Colonic mucosa (tissue), 4 donors: ENCODE measurements around the gene TXN2. TPM values are rescaled to one million over a fixed set of nuclear protein-coding genes. Genes with fewer than 3 reads are reported as not detected.

Experiments used
- DNase-seq: peaks from one replicate; pipeline ENCODE4 v3.0.0-alpha.2; 2020
- H3K27ac ChIP-seq: fragments of 200-600 bp; one replicate; pipeline ENCODE4 v1.8.0; 2021
- H3K27me3 ChIP-seq: fragments of 200-600 bp; one replicate; pipeline ENCODE4 v1.8.0; 2021
- H3K36me3 ChIP-seq: fragments of 200-600 bp; one replicate; pipeline ENCODE4 v1.8.0; 2021
- H3K4me1 ChIP-seq: fragments of 200-600 bp; one replicate; pipeline ENCODE4 v1.8.0; 2021; ENCODE audit warnings: mild to moderate bottlenecking
- H3K4me3 ChIP-seq: fragments of 200-600 bp; one replicate; pipeline ENCODE4 v1.8.0; 2021
- H3K9ac ChIP-seq, 2 donors: one replicate each; pipeline ENCODE4 v1.7.0; 2013; ENCODE audit warnings: control low read depth in 2 of 2, low read depth in 2 of 2, low read length in 2 of 2
- H3K9me3 ChIP-seq: fragments of 200-600 bp; one replicate; pipeline ENCODE4 v1.8.0; 2021
- intact Hi-C: fragments of 100-400 bp; cut with DNase I; formaldehyde crosslinking; loops from one replicate; pipeline ENCODE4 v1.14.1; 2022
- total RNA-seq, 2 donors: library from RNA; stranded (reverse); fragmentation: NEBNext Ultra II Directional in 1 of 2; extraction: Animal tissue kit (Norgen Biotek cat#: 25700) in 1 of 2; gene quantifications; one replicate each; pipeline ENCODE4 v1.2.1, GENCODE V29; 2021
- TF ChIP-seq, protein P1 (sequence below): fragments of 200-600 bp; IDR thresholded peaks from one replicate; pipeline ENCODE4 v1.8.0; 2022; ENCODE audit warnings: antibody characterized with exemption, mild to moderate bottlenecking
- donor health status: healthy.
- donor health status: DM: no; HTN: no; CAD: no.
- donor health status: DM: no; HTN: no; CAD: no.

The TXN2 gene
- total RNA-seq, 2 donors from 2014 or later = 101 to 142 TPM

DNA sequence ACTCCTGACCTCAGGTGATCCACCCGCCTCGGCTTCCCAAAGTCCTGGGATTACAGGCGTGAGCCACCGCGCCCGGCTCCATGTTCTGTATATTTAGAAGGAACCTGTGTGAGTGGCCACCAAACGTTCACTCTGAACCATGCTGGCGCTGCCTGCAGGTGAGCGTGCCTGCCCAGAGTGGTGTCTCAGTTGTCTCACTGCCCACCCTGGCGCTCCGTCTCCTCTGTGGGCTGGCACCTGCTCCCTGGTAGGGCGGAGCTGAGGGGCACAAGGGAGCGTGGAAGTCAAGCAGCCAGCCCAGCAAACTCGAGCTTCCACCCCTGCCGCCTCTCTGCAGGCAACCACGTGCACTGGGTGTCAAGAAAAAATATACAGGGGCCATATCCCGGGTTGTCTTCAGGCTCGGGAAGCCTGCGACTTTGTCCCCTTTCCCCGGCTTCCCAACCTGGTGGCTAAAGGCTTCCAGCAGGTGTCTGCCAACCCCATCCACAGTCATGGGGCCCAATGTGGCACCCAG is 16.7 kb downstream of the TXN2 start:
- Histone ChIP-seq H3K36me3 (no peaks in the 10 kb centered on the region), H3K9me3 (no peaks in the 10 kb centered on the region), H3K27ac (peak overlapping the region; percentile 79), H3K4me3 (no peak overlapping the region), H3K4me1 (peaks cover 16% of the 10 kb centered on the region), H3K9ac (peak overlapping the region in 1 of 2 donors; percentile 79), H3K27me3 (no peaks in the 10 kb centered on the region)
- DNase-seq = no peak
- TF ChIP-seq, protein P1, sequence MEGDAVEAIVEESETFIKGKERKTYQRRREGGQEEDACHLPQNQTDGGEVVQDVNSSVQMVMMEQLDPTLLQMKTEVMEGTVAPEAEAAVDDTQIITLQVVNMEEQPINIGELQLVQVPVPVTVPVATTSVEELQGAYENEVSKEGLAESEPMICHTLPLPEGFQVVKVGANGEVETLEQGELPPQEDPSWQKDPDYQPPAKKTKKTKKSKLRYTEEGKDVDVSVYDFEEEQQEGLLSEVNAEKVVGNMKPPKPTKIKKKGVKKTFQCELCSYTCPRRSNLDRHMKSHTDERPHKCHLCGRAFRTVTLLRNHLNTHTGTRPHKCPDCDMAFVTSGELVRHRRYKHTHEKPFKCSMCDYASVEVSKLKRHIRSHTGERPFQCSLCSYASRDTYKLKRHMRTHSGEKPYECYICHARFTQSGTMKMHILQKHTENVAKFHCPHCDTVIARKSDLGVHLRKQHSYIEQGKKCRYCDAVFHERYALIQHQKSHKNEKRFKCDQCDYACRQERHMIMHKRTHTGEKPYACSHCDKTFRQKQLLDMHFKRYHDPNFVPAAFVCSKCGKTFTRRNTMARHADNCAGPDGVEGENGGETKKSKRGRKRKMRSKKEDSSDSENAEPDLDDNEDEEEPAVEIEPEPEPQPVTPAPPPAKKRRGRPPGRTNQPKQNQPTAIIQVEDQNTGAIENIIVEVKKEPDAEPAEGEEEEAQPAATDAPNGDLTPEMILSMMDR = no peak
- intact Hi-C loops = no loop called here

DNA sequence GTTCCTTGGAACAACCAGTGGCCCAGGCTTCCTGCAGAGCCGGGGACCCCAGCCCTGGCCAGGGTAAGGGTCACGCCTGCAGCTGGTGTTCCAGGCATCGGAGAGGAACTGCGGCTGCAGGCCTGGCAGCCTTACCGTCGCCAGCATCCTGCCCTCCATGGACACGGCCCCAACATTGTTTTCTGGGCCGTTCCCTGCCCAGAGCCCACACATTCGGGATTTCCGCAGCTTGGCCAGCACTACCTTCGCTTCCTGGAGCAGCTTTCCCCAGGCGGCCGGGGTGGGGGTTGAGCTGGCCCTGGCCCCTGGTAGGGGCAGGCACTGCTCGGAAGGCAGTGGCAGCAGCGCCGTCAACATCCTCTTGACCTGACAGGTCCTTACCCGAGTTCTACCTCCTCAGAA is 17.7 kb downstream of the TXN2 start:
- H3K27ac ChIP-seq = peak overlapping the region; percentile 79
- peak overlapping the region in 1 of 2 donors; percentile 26 for H3K9ac ChIP-seq
- H3K27me3 ChIP-seq = no peaks in the 10 kb centered on the region
- H3K9me3 ChIP-seq = no peaks in the 10 kb centered on the region
- intact Hi-C loops = no loop called here
- no peak for DNase-seq
- H3K36me3 ChIP-seq = no peaks in the 10 kb centered on the region
- H3K4me3 ChIP-seq = no peak overlapping the region
- H3K4me1 ChIP-seq = peaks cover 16% of the 10 kb centered on the region
- TF ChIP-seq, protein P1 = no peak

DNA sequence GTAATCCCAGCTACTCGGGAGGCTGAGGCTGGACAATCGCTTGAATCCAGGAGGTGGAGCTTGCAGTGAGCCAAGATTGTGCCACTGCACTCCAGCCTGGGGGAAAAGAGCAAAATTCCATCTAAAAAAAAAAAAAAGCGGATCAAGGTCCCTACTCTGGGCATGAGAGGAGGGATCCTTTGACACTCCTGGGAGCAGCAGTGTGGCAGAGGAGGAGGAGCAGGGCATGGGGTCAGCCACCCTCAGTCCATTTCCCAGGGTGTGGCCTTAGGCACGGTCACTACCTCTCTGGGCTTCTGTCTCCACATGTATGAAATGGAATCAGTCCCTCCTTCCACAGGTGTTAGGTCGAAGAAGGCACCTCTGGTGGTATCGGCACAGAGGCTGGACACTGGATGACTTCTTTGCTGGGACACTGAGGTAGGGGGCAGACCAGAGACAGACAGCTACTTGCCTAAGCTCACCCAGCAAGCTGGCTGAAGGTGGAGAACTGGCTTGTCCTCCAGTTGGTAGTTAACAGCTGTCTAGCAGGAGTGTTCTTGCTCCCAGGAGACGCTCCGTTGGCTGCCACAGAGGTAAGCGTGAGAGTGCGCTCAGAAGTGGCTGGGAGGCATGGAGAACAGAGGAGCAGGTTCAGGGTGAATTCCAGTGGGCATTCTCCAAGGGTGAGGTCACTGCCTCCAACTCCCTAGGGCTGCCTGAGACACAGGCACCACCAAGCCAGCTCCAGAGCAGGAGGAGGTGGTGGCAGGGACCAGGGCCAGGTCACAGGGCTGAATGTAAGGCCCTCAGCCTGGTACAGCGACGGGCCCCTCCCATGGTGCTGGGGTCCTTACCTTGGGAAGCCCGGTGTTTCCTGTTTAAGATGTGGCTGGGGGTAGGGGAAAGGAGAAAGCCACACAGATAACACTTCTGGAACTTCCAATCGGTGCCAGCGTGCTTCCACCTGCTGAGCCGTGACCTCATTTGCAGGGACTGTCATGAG is 19.5 kb downstream of the TXN2 start:
- DNase-seq = no peak
- Histone ChIP-seq H3K27me3 (no peaks in the 10 kb centered on the region), H3K27ac (no peak overlapping the region), H3K36me3 (no peaks in the 10 kb centered on the region), H3K4me1 (peaks cover 16% of the 10 kb centered on the region), H3K9ac (peak overlapping the region in 1 of 2 donors; percentile 60), H3K4me3 (no peak overlapping the region), H3K9me3 (no peaks in the 10 kb centered on the region)
- TF ChIP-seq, protein P1 = no peak
- intact Hi-C loops = no loop called here

DNA sequence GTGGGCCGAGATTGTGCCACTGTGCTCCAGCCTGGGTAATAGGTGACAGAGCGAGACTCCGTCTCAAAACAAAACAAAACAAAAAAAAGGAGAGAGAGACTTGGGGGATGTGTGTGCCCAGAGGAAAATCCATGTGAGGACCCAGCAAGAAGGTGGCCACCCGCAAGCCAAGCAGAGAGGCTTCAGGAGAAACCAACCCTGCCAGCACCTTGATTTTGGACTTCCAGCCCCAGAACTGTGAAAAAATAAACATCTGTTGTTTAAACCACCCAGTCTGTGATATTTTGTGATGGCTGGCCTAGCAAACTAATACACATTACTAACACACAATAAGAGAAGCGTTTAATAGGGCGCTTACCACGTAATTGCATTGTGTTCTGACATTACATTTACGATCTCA is 21.2 kb downstream of the TXN2 start:
- Histone ChIP-seq H3K4me3 (no peak overlapping the region), H3K9ac (peak overlapping the region in 1 of 2 donors; percentile 59), H3K27ac (peak overlapping the region; percentile 84), H3K4me1 (peaks cover 5% of the 10 kb centered on the region), H3K9me3 (no peaks in the 10 kb centered on the region), H3K27me3 (no peaks in the 10 kb centered on the region), H3K36me3 (no peaks in the 10 kb centered on the region)
- intact Hi-C loops = no loop called here
- TF ChIP-seq, protein P1 = no peak
- no peak for DNase-seq

DNA sequence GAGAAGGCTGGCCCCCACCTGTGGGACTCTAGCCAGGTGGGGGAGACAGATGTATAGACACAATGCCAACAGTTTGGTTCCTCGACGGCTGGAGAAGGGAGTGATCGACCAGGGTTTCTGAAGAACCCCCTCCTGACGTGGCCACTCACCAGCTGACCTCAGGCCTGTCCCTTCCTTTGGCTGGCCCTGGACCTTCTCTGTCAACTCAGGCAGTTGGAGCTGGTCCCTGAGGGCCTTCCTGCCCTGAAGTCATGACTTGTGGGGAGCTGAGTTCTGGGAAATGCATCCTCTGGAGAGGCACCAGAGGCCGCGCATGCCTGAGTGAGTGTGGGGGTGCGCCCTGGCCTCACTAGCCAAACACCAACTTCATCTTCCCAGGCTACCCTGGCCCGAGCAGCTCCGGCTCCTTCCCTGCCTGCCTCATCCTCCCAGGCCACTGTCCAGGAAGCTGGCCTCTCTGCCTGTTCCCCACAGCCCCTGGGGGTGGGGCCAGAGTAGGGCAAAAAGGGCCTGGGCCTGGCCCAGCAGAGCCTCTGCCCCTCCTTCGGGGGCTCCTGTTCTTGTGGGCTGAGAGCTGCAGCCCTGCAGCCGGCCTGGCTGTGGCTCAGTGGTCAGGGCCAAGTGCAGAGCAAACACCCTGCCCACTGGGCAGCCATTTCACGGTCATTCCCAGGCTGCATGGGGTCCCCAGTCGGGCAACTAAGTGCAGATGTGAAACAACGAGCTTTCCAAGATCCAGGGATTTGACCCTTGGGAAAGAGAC is 23.6 kb downstream of the TXN2 start:
- Histone ChIP-seq H3K9ac (peak overlapping the region in 1 of 2 donors; percentile 70), H3K9me3 (no peaks in the 10 kb centered on the region), H3K4me3 (no peak overlapping the region), H3K27me3 (no peaks in the 10 kb centered on the region), H3K36me3 (no peaks in the 10 kb centered on the region), H3K4me1 (peaks cover 6% of the 10 kb centered on the region), H3K27ac (peak overlapping the region; percentile 84)
- TF ChIP-seq, protein P1 = no peak
- no peak for DNase-seq
- intact Hi-C loops = loop anchor here (5.0 kb wide), 1 partner anchor 131 kb away; no protein-coding TSS in a partner anchor
